Vagina (tissue), 2 donors: ENCODE measurements around the gene SNRPF.

Experiments used
- POLR2AphosphoS5 ChIP-seq, 2 donors: sonication (generic); formaldehyde crosslinking; IDR thresholded peaks; one replicate each; pipeline ENCODE4 v1.9.0; 2017; ENCODE audit warnings: antibody characterized with exemption in 2 of 2, mild to moderate bottlenecking in 2 of 2, low read depth in 1 of 2; ENCODE audit not compliant: insufficient read depth in 1 of 2
- TF ChIP-seq, protein P1 (sequence below), 3 experiments: fragments of 450-650 bp in 2 of 3; fragments of 200-600 bp in 1 of 3; sonication (generic) in 1 of 3; IDR thresholded peaks; one replicate each; pipeline ENCODE4 v1.5.1; 2017 to 2019; ENCODE audit warnings: antibody characterized with exemption in 3 of 3, mild to moderate bottlenecking in 2 of 3, moderate library complexity in 2 of 3

- TF ChIP-seq, protein P1, sequence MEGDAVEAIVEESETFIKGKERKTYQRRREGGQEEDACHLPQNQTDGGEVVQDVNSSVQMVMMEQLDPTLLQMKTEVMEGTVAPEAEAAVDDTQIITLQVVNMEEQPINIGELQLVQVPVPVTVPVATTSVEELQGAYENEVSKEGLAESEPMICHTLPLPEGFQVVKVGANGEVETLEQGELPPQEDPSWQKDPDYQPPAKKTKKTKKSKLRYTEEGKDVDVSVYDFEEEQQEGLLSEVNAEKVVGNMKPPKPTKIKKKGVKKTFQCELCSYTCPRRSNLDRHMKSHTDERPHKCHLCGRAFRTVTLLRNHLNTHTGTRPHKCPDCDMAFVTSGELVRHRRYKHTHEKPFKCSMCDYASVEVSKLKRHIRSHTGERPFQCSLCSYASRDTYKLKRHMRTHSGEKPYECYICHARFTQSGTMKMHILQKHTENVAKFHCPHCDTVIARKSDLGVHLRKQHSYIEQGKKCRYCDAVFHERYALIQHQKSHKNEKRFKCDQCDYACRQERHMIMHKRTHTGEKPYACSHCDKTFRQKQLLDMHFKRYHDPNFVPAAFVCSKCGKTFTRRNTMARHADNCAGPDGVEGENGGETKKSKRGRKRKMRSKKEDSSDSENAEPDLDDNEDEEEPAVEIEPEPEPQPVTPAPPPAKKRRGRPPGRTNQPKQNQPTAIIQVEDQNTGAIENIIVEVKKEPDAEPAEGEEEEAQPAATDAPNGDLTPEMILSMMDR (IDR thresholded peaks at IDR 0.05): peak in 2 of 3 experiments; percentile 24 to 40
- no peak for TF ChIP-seq POLR2AphosphoS5 (IDR thresholded peaks at IDR 0.05; ENCODE audit: insufficient read depth in 1 of 2, low read depth in 1 of 2)
Measured at GRCh38 chr12:95820096-95820703, 38.6 kb upstream of the SNRPF start.
